Stimulated activated CD4-positive, alpha-beta T cell treated with anti-CD3 and anti-CD28 coated beads, Interleukin-15, amount 100 ng/mL, for 24 hours (primary cell): ENCODE measurements around the gene TAF3.
"Not testable (repeated sequence)": the region's sequence is repeated elsewhere in the genome, so short reads cannot be mapped to it uniquely, and the experiment has no call there.

Experiments
- DNase-seq: peaks from one replicate; pipeline ENCODE4 v3.0.0-alpha.2; 2020

The TAF3 gene

GRCh38 chr10:7811000-7811399 is 7.3 kb upstream of the TAF3 start:
- no peak for DNase-seq

GRCh38 chr10:7811743-7812142 is 6.6 kb upstream of the TAF3 start:
- DNase-seq: not testable (repeated sequence)

- DNase-seq: no peak
Measured at GRCh38 chr10:7813481-7813880, 4.8 kb upstream of the TAF3 start.

GRCh38 chr10:7817576-7817975 is 729 bp upstream of the TAF3 start:
- DNase-seq: no peak

GRCh38 chr10:7817984-7818294 is 366 bp upstream of the TAF3 start:
- DNase-seq: no peak

- peak; percentile 37 for DNase-seq
Measured at GRCh38 chr10:7819121-7819460, 786 bp downstream of the TAF3 start.

- DNase-seq: no peak
Measured at GRCh38 chr10:7824251-7824650, 5.9 kb downstream of the TAF3 start.

- peak; percentile 20 for DNase-seq
Measured at GRCh38 chr10:7826971-7827370, 8.7 kb downstream of the TAF3 start.

GRCh38 chr10:7829289-7829834 is 11.1 kb downstream of the TAF3 start:
- DNase-seq: no peak

- DNase-seq: no peak
Measured at GRCh38 chr10:7832060-7832459, 13.8 kb downstream of the TAF3 start.

- DNase-seq: no peak
Measured at GRCh38 chr10:7833210-7833609, 14.9 kb downstream of the TAF3 start.

GRCh38 chr10:7834262-7834661 is 16.0 kb downstream of the TAF3 start:
- DNase-seq: no peak

GRCh38 chr10:7836571-7836970 is 18.3 kb downstream of the TAF3 start:
- no peak for DNase-seq

GRCh38 chr10:7846591-7846990 is 28.3 kb downstream of the TAF3 start:
- no peak for DNase-seq

- DNase-seq: no peak
Measured at GRCh38 chr10:7853226-7853842, 35.0 kb downstream of the TAF3 start.

- DNase-seq: no peak
Measured at GRCh38 chr10:7853890-7854289, 35.6 kb downstream of the TAF3 start.

- no peak for DNase-seq
Measured at GRCh38 chr10:7855205-7855604, 36.9 kb downstream of the TAF3 start.

GRCh38 chr10:7856678-7857077 is 38.4 kb downstream of the TAF3 start:
- no peak for DNase-seq

- DNase-seq: no peak
Measured at GRCh38 chr10:7857262-7857661, 39.0 kb downstream of the TAF3 start.

- no peak for DNase-seq
Measured at GRCh38 chr10:7861509-7862120, 43.3 kb downstream of the TAF3 start.

GRCh38 chr10:7862121-7862514 is 43.8 kb downstream of the TAF3 start:
- no peak for DNase-seq

GRCh38 chr10:7866176-7866575 is 47.9 kb downstream of the TAF3 start:
- DNase-seq: no peak

GRCh38 chr10:7872041-7872442 is 53.7 kb downstream of the TAF3 start:
- DNase-seq: no peak

GRCh38 chr10:7874864-7875263 is 56.6 kb downstream of the TAF3 start:
- DNase-seq: no peak

GRCh38 chr10:7876541-7877127 is 58.3 kb downstream of the TAF3 start:
- no peak for DNase-seq
